GM10847 (cell line): Measurements from ENCODE around the gene ATP2A3.

Experiments
- POLR2A ChIP-seq: IDR thresholded peaks from 2 replicates; pipeline ENCODE4 v1.6.1; 2011; ENCODE audit not compliant: insufficient read length; ENCODE audit errors: extremely low read depth

ATP2A3 gene

DNA sequence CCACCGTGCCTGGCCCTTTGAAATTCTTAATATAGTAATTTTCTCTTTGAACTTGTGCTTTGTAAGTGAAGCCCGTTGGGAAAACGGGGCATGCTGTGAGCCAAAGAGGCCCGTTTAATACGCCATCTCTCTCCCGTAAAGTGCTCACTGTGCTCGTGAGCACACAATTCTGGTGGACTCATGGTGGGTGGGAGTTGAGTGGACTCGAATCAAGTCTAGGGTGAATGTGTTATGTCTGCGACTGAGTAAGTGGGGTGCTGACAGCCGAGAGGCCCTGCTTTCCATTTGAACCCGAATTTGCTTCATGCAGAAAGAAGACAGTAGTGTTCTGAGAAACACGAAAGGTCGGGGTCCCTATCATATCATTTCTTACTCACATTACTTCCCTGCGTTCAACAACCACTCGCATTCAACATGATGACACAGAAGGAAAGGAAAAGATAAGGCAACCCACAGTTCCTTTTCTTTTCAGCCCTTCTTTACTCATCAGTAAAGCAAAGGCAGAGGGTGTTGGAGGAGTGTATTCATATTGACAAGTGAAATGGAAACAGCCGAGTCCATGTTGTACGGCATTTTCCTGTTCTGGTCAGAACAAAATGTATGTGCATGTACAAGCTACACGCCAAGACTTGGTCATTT lies 4.8 kb upstream of the ATP2A3 start:
- TF ChIP-seq POLR2A = no peak

GRCh38 chr17:3968015-3968414 lies 3.8 kb upstream of the ATP2A3 start:
- TF ChIP-seq POLR2A = no peak

DNA sequence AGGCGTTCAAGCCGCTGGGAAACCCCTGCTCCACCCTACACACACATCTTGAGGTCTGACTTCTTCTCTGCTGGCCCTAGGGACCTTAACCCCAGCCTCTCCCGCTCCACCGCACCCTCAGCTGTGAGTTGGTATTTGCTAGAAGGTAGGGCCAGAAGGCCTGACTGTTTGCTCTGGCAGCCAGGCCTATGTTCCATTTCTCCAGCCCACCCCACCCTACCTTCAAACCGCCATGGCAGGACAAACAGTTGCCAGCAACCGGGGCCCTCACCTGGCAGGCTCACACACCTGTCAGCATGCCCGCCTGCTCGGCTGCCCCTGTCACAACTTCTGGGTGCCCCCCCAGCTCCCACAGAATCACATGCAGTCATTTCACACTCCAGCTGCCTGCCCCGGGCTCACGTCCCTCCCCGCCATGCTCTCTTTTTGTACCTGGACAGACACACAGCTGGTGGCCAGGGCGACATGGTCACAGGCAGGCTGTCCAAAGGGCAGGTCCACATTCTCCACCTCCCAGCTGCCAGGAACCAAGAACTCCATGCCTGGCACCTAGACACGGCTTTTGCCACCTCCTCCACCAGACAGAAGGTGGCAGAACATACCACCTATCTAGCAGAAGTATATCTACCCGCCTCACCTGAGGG lies 2.6 kb upstream of the ATP2A3 start:
- no peak for TF ChIP-seq POLR2A

- TF ChIP-seq POLR2A = peak; percentile 61
Measured at GRCh38 chr17:3965118-3965800, 1.0 kb upstream of the ATP2A3 start.

DNA sequence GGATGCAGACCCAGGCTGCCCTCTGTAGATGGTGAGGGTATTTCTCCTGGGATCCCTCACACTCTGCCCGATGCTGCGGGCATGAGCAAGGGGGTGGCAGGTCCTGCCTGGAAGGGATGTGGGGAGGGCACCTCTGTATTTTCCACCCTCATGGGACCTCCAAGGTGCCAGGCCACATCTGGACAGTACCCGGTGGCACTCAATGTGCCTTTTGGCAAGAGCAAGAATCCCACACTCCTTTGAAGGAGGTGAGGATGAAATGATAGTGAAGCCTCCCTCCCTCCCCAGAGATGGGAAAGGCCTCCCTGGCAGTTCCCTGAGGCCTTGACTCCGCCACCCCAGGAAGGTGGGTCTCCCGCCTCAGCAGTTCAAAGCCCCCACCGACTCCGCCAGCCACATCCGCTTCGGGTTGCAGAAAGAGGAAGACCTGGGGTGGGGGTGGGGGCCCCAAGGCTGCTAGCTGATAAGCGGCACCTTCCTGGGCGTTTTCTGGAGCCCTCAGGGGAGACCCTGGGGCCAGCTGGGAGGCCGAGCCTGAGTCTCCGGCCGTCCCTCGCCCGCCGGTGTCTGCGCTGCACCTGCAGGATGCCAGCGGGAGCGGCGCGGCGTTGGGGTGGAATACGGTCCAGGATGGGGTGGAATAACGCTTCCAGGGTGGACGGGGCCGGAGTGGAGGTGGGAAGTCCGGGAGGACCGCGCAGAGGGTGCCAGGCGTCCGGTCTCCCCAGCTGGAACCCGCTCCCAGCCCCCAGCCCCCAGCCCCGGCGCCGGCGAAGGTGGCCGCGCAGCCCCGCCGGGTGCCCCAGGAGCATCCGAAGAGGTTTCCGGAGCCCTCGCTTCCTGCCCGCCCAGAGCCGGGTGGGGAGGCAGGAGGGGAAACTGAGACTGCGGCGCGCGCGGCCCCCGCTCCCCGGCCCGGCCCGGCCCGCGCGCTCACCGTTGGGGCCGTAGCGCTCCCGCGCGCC lies 718 bp downstream of the ATP2A3 start:
- TF ChIP-seq POLR2A = no peak

DNA sequence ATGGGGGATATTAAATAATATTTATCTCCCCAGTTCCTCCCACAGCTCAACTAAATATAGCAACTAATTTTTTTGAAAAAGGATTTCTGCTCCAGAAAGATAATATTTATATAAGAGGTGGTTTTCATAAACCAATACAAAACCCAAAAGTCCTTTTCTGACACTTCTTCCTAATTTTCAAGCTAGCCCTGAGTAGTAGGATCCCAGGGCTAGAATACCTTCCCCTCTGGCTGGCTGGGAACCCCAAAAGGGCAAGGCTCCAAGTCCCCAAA lies 1.3 kb downstream of the ATP2A3 start:
- TF ChIP-seq POLR2A = no peak

DNA sequence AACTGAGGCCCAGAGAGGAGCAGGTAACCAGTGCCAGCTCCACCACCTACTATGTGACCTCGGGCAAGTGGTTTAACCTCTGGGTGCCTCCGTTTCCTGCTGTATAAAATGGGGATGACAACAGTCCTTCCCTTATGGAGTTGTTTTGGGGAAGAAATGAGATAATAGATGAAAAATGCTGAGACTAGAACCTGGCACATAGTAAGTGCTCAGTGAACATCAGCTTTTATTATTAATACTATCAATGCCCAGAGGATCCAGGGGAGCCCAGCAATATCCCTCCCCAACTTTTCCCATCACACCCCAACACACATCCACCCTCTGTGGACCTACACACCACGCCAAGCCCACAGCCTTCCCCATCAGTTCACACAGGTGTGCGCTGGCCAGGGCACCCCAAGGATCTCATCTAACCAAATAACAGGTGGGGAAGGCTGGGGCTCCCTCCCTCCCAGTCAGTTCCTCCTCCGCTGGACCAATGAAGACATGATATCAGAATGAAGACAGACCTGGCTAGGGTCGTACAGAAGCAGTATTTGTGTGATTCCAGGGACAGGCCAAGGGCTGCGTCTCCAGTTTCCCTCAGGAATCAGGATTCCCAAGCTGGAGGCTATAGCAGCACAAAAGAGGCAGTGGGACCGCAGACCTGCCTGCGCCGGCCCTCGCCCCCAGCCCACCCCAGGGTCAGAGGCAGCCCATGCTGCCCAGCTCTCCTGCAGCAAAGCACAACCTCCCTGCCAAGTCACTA lies 1.8 kb downstream of the ATP2A3 start:
- no peak for TF ChIP-seq POLR2A

- TF ChIP-seq POLR2A = no peak
Measured at GRCh38 chr17:3961564-3962047, 2.6 kb downstream of the ATP2A3 start.

DNA sequence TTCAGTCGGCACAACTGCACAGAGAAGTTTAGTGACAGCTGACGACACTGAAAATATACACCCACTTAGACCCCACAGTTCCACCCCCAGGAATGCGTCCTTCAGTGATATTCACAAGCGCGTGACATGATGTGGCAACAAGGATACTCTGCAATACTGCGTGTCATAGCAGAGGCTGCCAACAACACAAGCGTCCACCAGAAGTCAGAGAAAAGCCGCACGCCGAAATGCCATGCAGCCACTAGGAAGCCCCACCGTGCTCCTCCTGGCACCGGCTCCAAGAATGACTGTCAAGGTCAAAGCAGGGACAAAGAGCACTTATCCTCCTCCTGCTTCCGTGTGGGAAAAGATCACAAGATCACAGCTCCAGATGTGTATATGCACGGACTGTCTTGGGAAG lies 3.5 kb downstream of the ATP2A3 start:
- TF ChIP-seq POLR2A = no peak

DNA sequence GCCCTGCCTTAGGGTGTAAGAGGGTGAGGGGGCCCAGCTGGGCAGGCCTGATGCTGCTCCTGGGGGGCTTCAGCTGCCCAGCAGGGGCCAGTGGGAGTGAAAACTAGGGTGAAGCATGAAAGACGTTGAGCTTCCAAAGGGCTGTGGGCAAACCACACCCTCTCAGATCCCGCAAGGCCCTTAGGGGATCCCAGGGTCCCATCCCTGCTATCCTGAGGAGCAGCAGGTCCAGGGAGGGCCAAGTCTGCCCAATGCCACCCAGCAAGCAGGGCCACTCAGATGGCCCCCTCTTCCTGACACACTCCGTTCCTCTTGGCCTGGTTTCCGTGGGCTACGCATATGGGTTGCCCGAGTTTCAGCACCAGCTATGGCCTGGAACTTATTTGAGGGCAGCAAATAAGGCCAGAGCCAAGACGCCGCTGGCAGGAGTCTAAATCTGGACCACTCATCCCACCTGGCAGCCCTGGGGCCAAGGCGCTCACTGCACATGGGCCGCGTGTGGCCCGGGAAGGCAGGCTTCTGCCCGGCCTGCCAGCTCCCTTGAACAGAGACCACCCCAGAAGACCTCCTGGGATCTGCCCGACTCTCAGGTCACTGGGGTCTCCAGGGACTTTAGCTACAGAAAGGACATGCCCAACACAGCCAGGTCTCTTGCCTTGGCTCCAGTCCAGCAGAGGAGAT lies 4.2 kb downstream of the ATP2A3 start:
- TF ChIP-seq POLR2A = no peak

DNA sequence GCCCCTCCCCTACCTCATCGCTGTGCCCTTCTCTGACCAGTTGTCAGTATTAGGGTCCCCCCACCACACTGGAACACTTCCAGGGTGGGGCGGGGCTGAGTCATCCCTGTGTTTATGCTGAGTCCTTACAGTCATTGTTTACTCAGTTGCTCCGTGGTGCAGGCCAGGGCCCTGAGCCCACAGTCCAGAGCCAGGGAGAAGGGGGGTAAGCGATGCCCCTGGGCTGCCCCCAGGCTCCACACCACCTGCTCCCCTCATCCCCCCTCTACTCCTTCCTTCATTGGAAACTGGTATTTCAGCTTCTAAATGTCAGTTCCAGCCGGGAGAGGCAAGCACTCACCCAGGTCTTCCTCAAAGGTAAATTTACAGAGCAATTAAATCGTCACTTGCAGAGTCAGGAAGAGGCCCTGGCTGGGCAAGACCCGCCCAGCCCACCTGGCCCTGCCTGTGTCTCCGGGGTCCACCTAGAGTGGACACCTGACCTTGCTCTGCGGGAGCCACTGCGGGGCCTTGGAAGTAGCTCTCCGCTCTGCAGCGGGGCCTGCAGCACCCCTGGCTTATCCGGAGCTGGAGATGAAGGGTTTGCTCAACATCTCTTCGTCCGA lies 4.8 kb downstream of the ATP2A3 start:
- no peak for TF ChIP-seq POLR2A

DNA sequence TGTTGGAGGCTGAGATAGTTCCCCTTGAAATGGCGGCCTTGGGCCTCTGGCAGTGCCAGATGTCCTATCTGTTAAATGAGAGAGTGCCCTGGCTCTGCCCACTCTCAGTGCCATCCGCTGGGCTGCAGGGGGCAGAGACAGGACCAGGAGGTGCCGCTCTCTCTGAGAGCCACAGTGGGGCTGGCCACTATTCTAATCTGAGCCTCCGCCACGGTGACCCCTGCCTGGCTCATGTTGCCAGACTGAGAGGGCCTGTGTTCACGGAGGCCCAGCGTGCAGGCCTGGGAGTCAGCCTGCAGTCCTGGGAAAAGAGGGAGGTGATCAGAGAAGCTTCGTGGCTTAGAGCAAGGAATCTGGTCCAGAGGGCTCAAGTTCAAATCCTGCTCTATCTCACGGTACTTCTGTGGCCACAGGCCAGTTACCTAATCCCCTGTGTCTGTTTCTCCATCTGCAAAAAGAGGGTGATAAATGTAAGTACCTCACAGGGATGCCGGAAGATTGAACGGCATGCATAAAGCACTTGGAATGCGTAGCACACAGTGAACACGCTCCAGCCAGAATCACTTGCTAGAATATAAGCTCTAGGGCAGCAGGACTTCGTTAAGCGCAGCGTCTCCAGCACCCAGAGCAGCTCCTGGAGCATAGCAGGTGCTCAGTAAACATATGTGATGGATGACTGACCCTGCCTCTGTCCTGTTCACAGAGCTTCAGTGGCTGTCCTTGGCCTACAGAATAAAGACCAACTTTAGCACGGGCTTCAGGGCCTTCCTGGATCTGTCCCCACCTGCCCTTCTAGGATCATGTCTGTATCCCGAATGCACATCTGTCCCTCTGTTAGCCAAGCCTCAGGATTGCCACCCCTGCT lies 6.3 kb downstream of the ATP2A3 start:
- TF ChIP-seq POLR2A = no peak

- TF ChIP-seq POLR2A = no peak
Measured at GRCh38 chr17:3956983-3957382, 7.3 kb downstream of the ATP2A3 start.
